GM20000 (cell line): Measurements from ENCODE around the gene PLA2G4D.

Source experiments
- DNase-seq: peaks from one replicate; pipeline ENCODE4 v3.0.0; 2012; ENCODE audit warnings: low spot score
- CTCF ChIP-seq: IDR thresholded peaks from 2 replicates; pipeline ENCODE4 v1.5.1; 2012; ENCODE audit warnings: mild to moderate bottlenecking, control low read depth; ENCODE audit errors: extremely low read depth, missing control alignments

The PLA2G4D gene

DNA sequence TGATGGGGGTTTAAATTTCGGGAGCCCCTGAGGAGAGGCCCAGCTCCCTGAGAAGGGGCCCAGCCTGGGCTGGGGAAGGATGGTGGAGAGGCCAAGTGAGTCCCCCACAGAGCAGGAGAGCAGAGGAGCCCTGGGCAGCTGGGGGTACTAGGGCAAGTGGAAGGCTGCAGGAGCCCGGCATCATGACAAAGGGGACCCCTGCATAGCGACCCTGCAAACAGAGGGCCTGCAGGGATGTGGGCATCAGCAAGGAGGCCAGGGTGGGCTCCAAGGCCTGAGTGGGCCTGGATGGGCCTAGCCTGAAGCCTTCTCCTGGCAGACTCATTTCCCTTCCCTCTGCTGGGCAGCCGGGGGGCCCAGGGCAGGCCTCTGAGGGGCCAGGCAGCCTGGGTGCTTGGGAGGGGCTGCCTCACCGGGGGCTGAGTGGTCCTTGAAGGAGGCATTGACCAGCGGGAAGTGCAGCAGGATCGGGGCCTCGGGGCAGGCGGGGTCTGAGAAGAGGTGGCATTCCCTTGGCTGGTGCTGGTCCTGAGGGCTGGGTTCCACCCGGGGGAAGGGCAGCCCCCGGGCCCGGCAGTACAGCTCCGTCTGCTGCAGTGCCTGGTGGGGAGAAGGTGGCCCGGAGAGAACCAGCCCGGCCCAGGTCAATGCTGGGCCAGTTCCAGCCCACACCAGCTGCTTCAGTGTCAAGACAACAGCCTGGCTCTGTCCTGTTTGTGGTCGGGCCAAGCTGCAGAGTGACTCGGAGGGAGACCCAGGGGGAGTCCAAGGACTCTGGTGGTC, 24.7 kb downstream of the PLA2G4D start:
- TF ChIP-seq CTCF, result no peak
- no peak for DNase-seq

DNA sequence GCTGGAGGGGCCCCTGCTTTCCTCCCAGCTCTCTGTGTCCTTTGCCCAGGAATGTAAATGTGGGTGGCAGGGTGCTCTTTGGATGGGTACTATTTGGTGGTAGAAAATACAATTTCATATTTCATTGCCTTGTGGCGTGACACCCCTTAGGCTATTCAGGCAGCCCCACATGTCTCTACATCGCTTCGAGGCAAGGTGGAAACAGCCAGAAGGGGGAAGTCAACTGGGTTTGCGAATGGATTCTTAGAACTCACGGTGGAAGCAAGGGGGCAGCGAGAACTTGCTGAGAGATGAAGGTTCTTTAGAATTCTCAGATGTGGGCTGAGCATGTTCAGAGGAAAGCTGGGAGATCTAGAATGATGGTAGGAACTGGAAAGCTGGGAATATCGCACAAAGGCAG, 25.3 kb downstream of the PLA2G4D start:
- no peak for DNase-seq
- no peak for TF ChIP-seq CTCF

DNA sequence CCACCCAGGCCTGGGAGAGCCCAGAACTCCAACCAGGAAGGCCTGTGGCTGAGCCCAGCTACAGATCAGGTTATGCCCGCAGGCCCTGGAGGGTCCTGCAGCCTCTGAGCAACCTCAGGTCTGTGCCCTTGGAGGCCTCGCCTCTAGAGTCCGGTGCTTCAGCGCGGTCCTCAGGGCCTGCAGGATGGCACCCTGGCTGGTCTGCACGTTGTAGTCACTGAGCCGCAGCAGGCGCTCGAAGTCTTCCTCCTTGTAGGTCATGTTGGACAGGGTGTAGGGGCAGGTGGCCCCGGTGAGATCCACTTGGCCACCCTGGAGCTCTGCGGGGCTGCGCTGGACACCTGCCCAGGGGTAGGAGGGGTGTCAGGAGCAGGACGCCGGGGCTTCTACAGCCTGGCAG, 25.8 kb downstream of the PLA2G4D start:
- no peak for TF ChIP-seq CTCF
- no peak for DNase-seq

GRCh38 chr15:42066764-42067415, 27.5 kb downstream of the PLA2G4D start:
- no peak for DNase-seq
- no peak for TF ChIP-seq CTCF

- no peak for DNase-seq
- no peak for TF ChIP-seq CTCF
Measured at GRCh38 chr15:42065468-42065867, 28.9 kb downstream of the PLA2G4D start.

DNA sequence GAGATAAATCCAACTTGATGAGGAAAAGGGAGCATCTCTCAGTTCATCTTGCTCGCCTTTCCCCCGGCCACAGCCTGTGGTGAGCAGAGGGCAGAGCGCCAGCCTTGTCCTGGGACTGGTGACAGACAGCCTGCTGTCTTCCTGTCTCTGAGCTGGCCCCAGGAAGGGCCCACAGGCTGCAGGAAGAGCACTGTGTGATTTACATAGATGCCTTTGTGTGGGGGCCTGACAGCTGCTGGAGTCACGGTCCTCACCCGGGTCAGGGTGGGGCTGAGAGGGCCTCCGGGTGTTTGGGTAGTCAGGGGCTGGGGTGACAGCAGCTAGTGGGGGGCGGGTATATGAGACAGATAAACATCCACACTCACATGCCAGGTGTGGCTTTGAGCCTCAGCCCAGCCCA, 29.3 kb downstream of the PLA2G4D start:
- no peak for DNase-seq
- TF ChIP-seq CTCF, result no peak

GRCh38 chr15:42064271-42064670, 30.1 kb downstream of the PLA2G4D start:
- DNase-seq, result no peak
- no peak for TF ChIP-seq CTCF
